Neural cell (in vitro differentiated cells): ENCODE measurements around the gene PTGR3. TPM values are rescaled to one million over a fixed set of nuclear protein-coding genes. Genes with fewer than 3 reads are reported as not detected.

Experiments used
- H2AFZ ChIP-seq: fragments of 200-600, 300-800 bp; sonication (generic), shearing (Covaris generic); 2 replicates; pipeline ENCODE4 v1.6.0; 2014; ENCODE audit warnings: low read depth, mild to moderate bottlenecking, antibody characterized with exemption, low read length, moderate library complexity
- H3F3A ChIP-seq: fragments of 200-600 bp; shearing (Covaris generic); 2 replicates; pipeline ENCODE4 v1.6.1; 2016; ENCODE audit warnings: mild to moderate bottlenecking, moderate library complexity, mixed read lengths, antibody characterized with exemption, low read length; ENCODE audit not compliant: insufficient read depth, poor library complexity, severe bottlenecking
- H3K27ac ChIP-seq: fragments of 200-600, 300-800 bp; sonication (generic), shearing (Covaris generic); 2 replicates; pipeline ENCODE4 v1.5.1; 2014; ENCODE audit warnings: mild to moderate bottlenecking, low read length, moderate library complexity
- H3K27me3 ChIP-seq: fragments of 300-800, 200-600 bp; sonication (generic), shearing (Covaris generic); 2 replicates; pipeline ENCODE4 v1.6.0; 2014; ENCODE audit warnings: mild to moderate bottlenecking, low read depth, low read length, moderate library complexity; ENCODE audit not compliant: insufficient read depth
- H3K36me3 ChIP-seq: fragments of 300-800, 200-600 bp; sonication (generic), shearing (Covaris generic); 2 replicates; pipeline ENCODE4 v1.5.1; 2014; ENCODE audit warnings: mild to moderate bottlenecking, antibody characterized with exemption, low read length, moderate library complexity; ENCODE audit not compliant: insufficient read depth
- H3K4me2 ChIP-seq: fragments of 300-800, 200-600 bp; sonication (generic), shearing (Covaris generic); 2 replicates; pipeline ENCODE4 v1.6.0; 2014; ENCODE audit warnings: mild to moderate bottlenecking, low read length
- H3K4me3 ChIP-seq: fragments of 300-800, 200-600 bp; sonication (generic), shearing (Covaris generic); 2 replicates; pipeline ENCODE4 v1.5.1; 2014; ENCODE audit warnings: mild to moderate bottlenecking, low read length, moderate library complexity
- H3K79me2 ChIP-seq: fragments of 200-600 bp; shearing (Covaris generic); replicated peaks from 2 replicates; pipeline ENCODE4 v1.6.0; 2014; ENCODE audit warnings: mild to moderate bottlenecking, low read length, moderate library complexity; ENCODE audit not compliant: insufficient read depth
- H3K9ac ChIP-seq: fragments of 300-800, 200-600 bp; sonication (generic), shearing (Covaris generic); 2 replicates; pipeline ENCODE4 v1.6.1; 2016; ENCODE audit warnings: mild to moderate bottlenecking, low read length, mixed read lengths
- H3K9me2 ChIP-seq: fragments of 200-600 bp; shearing (Covaris generic); 2 replicates; pipeline ENCODE4 v1.6.1; 2016; ENCODE audit warnings: mild to moderate bottlenecking, low read length, mixed read lengths; ENCODE audit not compliant: insufficient read depth
- H3K9me3 ChIP-seq: fragments of 200-600, 300-800 bp; sonication (generic), shearing (Covaris generic); 2 replicates; pipeline ENCODE4 v1.6.1; 2016; ENCODE audit warnings: mild to moderate bottlenecking, mixed run types, low read length, moderate library complexity, mixed read lengths
- H4K20me1 ChIP-seq: fragments of 200-600 bp; shearing (Covaris generic); 2 replicates; pipeline ENCODE4 v1.6.1; 2016; ENCODE audit warnings: mild to moderate bottlenecking, mixed run types; ENCODE audit not compliant: insufficient read depth
- CTCF ChIP-seq: fragments of 450-650 bp; IDR thresholded peaks from 2 replicates; pipeline ENCODE4 v1.5.1; 2014; ENCODE audit warnings: antibody characterized with exemption, mild to moderate bottlenecking, moderate library complexity; ENCODE audit not compliant: poor library complexity, severe bottlenecking
- EP300 ChIP-seq: fragments of 450-650 bp; conservative IDR thresholded peaks from 2 replicates; pipeline ENCODE4 v1.6.1; 2014; ENCODE audit warnings: antibody characterized with exemption, mild to moderate bottlenecking, moderate library complexity; ENCODE audit not compliant: poor library complexity, severe bottlenecking
- EZH2 ChIP-seq: fragments of 200-600, 300-800 bp; shearing (Covaris generic), sonication (generic); IDR thresholded peaks from 2 replicates; pipeline ENCODE4 v1.6.1; 2014; ENCODE audit warnings: antibody characterized with exemption, low read length, borderline replicate concordance, mild to moderate bottlenecking; ENCODE audit not compliant: insufficient read depth, poor library complexity, severe bottlenecking
- MXI1 ChIP-seq: fragments of 450-650 bp; conservative IDR thresholded peaks from 2 replicates; pipeline ENCODE4 v1.6.1; 2014; ENCODE audit warnings: antibody characterized with exemption, mild to moderate bottlenecking; ENCODE audit not compliant: poor library complexity, severe bottlenecking
- POLR2AphosphoS5 ChIP-seq: IDR thresholded peaks from 2 replicates; pipeline ENCODE4 v1.6.1; 2012
- RAD21 ChIP-seq: fragments of 450-650 bp; conservative IDR thresholded peaks from 2 replicates; pipeline ENCODE4 v1.6.1; 2014; ENCODE audit warnings: antibody characterized with exemption, mild to moderate bottlenecking, moderate library complexity
- SMC3 ChIP-seq: fragments of 450-650 bp; conservative IDR thresholded peaks from 2 replicates; pipeline ENCODE4 v1.6.1; 2014; ENCODE audit warnings: antibody characterized with exemption, mild to moderate bottlenecking, moderate library complexity; ENCODE audit not compliant: poor library complexity
- TAF1 ChIP-seq: IDR thresholded peaks from 2 replicates; pipeline ENCODE4 v1.6.1; 2012; ENCODE audit warnings: low read depth
- polyA plus RNA-seq: library from polyadenylated mRNA; depleted of rRNA; stranded (reverse); fragments of >200 nt; gene quantifications from 2 replicates; pipeline ENCODE4 v1.2.3, GENCODE V29; 2014
- TF ChIP-seq, protein P1 (sequence below): IDR thresholded peaks from 2 replicates; pipeline ENCODE4 v1.6.1; 2012; ENCODE audit warnings: borderline replicate concordance

The PTGR3 gene
- polyA plus RNA-seq, 1 donor from 2014 or later, result 5.9 TPM

DNA sequence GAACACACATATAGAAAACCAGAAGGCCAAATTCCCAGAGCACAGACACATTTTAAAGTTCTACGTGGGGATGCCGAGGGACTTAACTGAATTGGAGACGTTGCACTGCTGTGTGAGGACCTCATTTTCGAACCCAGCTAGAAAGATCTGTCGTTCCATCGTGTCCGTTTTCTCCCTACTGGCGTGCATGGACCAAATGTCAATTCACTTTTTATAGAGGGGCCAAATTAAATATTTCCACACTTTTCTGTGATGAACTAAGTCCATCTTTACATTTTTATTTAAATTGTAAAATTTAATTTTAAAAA, 966 bp upstream of the PTGR3 start:
- H4K20me1 ChIP-seq, result peaks cover 5% of the 10 kb centered on the region
- peaks cover 25% of the 10 kb centered on the region for H3K79me2 ChIP-seq
- H3K9me2 ChIP-seq, result no peaks in the 10 kb centered on the region
- peak overlapping the region; percentile 63 for H3K4me2 ChIP-seq
- H3F3A ChIP-seq, result peaks cover 4% of the 10 kb centered on the region
- H3K4me3 ChIP-seq, result peak overlapping the region; percentile 75
- H2AFZ ChIP-seq, result no peak overlapping the region
- no peaks in the 10 kb centered on the region for H3K9me3 ChIP-seq
- H3K27ac ChIP-seq, result no peak overlapping the region
- H3K27me3 ChIP-seq, result peaks cover 83% of the 10 kb centered on the region
- no peaks in the 10 kb centered on the region for H3K36me3 ChIP-seq
- TF ChIP-seq, protein P1, sequence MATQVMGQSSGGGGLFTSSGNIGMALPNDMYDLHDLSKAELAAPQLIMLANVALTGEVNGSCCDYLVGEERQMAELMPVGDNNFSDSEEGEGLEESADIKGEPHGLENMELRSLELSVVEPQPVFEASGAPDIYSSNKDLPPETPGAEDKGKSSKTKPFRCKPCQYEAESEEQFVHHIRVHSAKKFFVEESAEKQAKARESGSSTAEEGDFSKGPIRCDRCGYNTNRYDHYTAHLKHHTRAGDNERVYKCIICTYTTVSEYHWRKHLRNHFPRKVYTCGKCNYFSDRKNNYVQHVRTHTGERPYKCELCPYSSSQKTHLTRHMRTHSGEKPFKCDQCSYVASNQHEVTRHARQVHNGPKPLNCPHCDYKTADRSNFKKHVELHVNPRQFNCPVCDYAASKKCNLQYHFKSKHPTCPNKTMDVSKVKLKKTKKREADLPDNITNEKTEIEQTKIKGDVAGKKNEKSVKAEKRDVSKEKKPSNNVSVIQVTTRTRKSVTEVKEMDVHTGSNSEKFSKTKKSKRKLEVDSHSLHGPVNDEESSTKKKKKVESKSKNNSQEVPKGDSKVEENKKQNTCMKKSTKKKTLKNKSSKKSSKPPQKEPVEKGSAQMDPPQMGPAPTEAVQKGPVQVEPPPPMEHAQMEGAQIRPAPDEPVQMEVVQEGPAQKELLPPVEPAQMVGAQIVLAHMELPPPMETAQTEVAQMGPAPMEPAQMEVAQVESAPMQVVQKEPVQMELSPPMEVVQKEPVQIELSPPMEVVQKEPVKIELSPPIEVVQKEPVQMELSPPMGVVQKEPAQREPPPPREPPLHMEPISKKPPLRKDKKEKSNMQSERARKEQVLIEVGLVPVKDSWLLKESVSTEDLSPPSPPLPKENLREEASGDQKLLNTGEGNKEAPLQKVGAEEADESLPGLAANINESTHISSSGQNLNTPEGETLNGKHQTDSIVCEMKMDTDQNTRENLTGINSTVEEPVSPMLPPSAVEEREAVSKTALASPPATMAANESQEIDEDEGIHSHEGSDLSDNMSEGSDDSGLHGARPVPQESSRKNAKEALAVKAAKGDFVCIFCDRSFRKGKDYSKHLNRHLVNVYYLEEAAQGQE, result no peak
- TF ChIP-seq SMC3, result no peak
- no peak for TF ChIP-seq RAD21
- no peak for TF ChIP-seq CTCF
- no peak for TF ChIP-seq POLR2AphosphoS5
- no peak for TF ChIP-seq EP300
- TF ChIP-seq TAF1, result no peak
- TF ChIP-seq MXI1, result no peak
- no peak for TF ChIP-seq EZH2
- H3K9ac ChIP-seq, result no peak overlapping the region

GRCh38 chr18:75208836-75209128, 157 bp downstream of the PTGR3 start:
- Histone ChIP-seq H2AFZ (no peak overlapping the region), H3K4me2 (peak overlapping the region; percentile 62), H3K79me2 (peaks cover 25% of the 10 kb centered on the region), H3K9me2 (no peaks in the 10 kb centered on the region), H3K36me3 (no peaks in the 10 kb centered on the region), H3K27ac (no peak overlapping the region), H3K9ac (peak overlapping the region; percentile 57), H3K4me3 (peak overlapping the region; percentile 75), H3F3A (peaks cover 4% of the 10 kb centered on the region), H4K20me1 (peaks cover 5% of the 10 kb centered on the region), H3K9me3 (no peaks in the 10 kb centered on the region), H3K27me3 (peaks cover 83% of the 10 kb centered on the region)
- TF ChIP-seq TAF1 (no peak), EP300 (no peak), POLR2AphosphoS5 (peak; percentile 0)
- TF ChIP-seq, protein P1, result no peak
